AG04450 (cell line): Measurements from ENCODE around the gene CENPX. TPM values are rescaled to one million over a fixed set of nuclear protein-coding genes. Genes with fewer than 3 reads are reported as not detected.

ENCODE experiments used
- CTCF ChIA-PET: fragments of 300-600, 350-600 bp; formaldehyde crosslinking; extraction: SDS; loops from one replicate; lab custom pipeline; 2022; ENCODE audit warnings: antibody characterized with exemption, inconsistent platforms; lab: Charles Lee
- POLR2A ChIA-PET: fragments of 350-600 bp; formaldehyde crosslinking; extraction: SDS; loops from one replicate; lab custom pipeline; 2021; ENCODE audit warnings: antibody characterized with exemption, inconsistent platforms; lab: Yijun Ruan, JAX
- DNase-seq: peaks from one replicate; pipeline ENCODE4 v3.0.0-alpha.2; 2011; ENCODE audit warnings: low read depth, low spot score
- H3K27ac ChIP-seq: one replicate; pipeline ENCODE4 v1.5.1; 2012; ENCODE audit warnings: low read depth, low read length, control low read depth
- H3K27me3 ChIP-seq: one replicate; pipeline ENCODE4 v1.6.0; 2012; ENCODE audit warnings: low read length; ENCODE audit not compliant: control insufficient read depth, insufficient read depth
- H3K4me3 ChIP-seq: 2 replicates; pipeline ENCODE4 v1.5.1; 2011; ENCODE audit warnings: mild to moderate bottlenecking, low read depth, low read length, control low read depth
- H3K9me3 ChIP-seq: 2 replicates; pipeline ENCODE4 v1.5.1; 2012; ENCODE audit warnings: low read length; ENCODE audit not compliant: control insufficient read depth, insufficient read depth
- CTCF ChIP-seq: IDR thresholded peaks from 2 replicates; pipeline ENCODE4 v1.5.1; 2011; ENCODE audit warnings: low read depth, low read length, control low read depth, inconsistent platforms
- polyA plus RNA-seq: library from polyadenylated mRNA; depleted of rRNA; stranded (reverse); fragments of >200 nt; gene quantifications from 2 replicates; pipeline ENCODE4 v1.2.3, GENCODE V29; 2011

Gene CENPX
- polyA plus RNA-seq, 1 experiment = 32.5 TPM

GRCh38 chr17:82052638-82053059 lies 30.0 kb upstream of the CENPX start:
- TF ChIP-seq CTCF = no peak
- H3K4me3 ChIP-seq = peak overlapping the region; percentile 85
- CTCF ChIA-PET = no interaction called here
- no peak overlapping the region for H3K27ac ChIP-seq
- H3K9me3 ChIP-seq = peaks cover 4% of the 10 kb centered on the region; the same call in 1 of the 2 replicates
- POLR2A ChIA-PET = interaction anchor here (0.6 to 2.2 kb wide), 3 partner anchors 15 to 46 kb away, joined by 3 to 8 read pairs (median 4); partner anchors contain the start of gene DCXR
- H3K27me3 ChIP-seq = no peaks in the 10 kb centered on the region
- no peak for DNase-seq

GRCh38 chr17:82051776-82052637 lies 29.3 kb upstream of the CENPX start, which contains the start of the genes GPS1 and RFNG:
TSS of gene GPS1 (plus strand) at chr17:82051898. CDS start at chr17:82051932, 34 bp downstream.
TSS of gene RFNG (minus strand) at chr17:82051811. CDS start at chr17:82051766, 45 bp downstream.
- POLR2A ChIA-PET = interaction anchor here (0.6 to 2.2 kb wide), 3 partner anchors 14 to 47 kb away, joined by 3 to 8 read pairs (median 4); partner anchors contain the start of gene DCXR
- TF ChIP-seq CTCF = no peak
- DNase-seq = no peak
- peaks cover 4% of the 10 kb centered on the region; the same call in 1 of the 2 replicates for H3K9me3 ChIP-seq
- H3K4me3 ChIP-seq = peak within 1 kb of the TSS; percentile 85
- no peak within 1 kb of the TSS for H3K27ac ChIP-seq
- H3K27me3 ChIP-seq = no peaks in the 10 kb centered on the region
- CTCF ChIA-PET = no interaction called here

GRCh38 chr17:82050761-82051641 lies 28.3 kb upstream of the CENPX start:
- H3K27me3 ChIP-seq = no peaks in the 10 kb centered on the region
- POLR2A ChIA-PET = interaction anchor here (0.5 to 2.2 kb wide), 3 partner anchors 13 to 48 kb away, joined by 4 to 8 read pairs (median 5); partner anchors contain the start of gene DCXR
- H3K27ac ChIP-seq = no peak overlapping the region

More at GRCh38 chr17:82050761-82051641, 28.3 kb upstream of the CENPX start:
- DNase-seq = no peak
- CTCF ChIA-PET = interaction anchor here (1.6 kb wide), 1 partner anchor 13 kb away, joined by 4 read pairs; the partner anchor contains the start of gene DCXR
- no peak for TF ChIP-seq CTCF
- peaks cover 4% of the 10 kb centered on the region; the same call in 1 of the 2 replicates for H3K9me3 ChIP-seq
- H3K4me3 ChIP-seq = peak overlapping the region; percentile 85
